ENCODE measurements around the gene PRM2.

DNA sequence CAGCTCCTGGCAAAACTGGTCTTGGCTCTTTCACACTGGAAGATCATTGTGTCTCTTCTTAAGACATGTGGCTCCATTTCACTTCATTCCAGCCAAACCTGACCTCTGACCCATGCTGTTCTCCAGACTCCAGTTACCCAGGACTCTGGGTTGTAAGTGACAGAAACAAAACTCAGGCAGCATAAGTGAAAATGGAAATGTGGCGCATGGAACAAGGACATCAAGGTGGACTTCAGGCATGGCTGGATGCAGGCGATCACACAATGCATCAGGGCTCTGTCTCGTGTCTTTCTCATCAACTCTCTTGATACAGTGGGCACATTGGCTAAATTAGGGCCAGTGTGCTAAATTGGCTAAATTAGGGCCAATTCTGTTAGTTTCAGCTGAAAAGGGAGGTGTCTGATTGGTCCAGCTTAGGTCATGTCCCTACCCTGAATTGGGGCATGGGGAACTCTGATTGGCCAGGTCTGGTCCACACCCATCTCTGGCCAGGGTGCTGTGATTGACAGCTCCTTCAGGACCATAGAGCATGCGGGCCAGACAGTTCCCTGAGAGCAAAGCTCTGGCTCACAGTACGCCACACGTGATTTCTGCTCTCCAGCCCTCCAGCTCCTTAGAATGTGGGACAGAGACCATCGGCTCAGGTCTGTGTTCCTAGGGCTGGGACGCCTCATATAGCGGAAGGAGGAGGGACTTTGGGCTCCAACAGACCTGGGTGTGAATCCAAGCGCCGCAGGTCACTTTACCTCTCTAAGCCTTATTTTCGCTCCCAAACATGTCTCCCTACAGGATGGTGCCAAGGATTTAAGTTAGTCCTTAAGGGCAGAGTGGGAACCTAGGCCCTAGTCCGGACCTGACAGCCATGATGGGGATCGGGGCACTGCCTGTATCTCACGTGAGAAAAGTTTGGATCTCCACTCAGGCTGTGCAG lies 37.7 kb downstream of the PRM2 start:
- TF ChIP-seq, protein P1, sequence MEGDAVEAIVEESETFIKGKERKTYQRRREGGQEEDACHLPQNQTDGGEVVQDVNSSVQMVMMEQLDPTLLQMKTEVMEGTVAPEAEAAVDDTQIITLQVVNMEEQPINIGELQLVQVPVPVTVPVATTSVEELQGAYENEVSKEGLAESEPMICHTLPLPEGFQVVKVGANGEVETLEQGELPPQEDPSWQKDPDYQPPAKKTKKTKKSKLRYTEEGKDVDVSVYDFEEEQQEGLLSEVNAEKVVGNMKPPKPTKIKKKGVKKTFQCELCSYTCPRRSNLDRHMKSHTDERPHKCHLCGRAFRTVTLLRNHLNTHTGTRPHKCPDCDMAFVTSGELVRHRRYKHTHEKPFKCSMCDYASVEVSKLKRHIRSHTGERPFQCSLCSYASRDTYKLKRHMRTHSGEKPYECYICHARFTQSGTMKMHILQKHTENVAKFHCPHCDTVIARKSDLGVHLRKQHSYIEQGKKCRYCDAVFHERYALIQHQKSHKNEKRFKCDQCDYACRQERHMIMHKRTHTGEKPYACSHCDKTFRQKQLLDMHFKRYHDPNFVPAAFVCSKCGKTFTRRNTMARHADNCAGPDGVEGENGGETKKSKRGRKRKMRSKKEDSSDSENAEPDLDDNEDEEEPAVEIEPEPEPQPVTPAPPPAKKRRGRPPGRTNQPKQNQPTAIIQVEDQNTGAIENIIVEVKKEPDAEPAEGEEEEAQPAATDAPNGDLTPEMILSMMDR (IDR thresholded peaks at IDR 0.05; ENCODE audit: insufficient read depth, low read length, poor library complexity, severe bottlenecking), result no peak
- no peak for TF ChIP-seq EZH2phosphoT487 (conservative IDR thresholded peaks at IDR 0.05; ENCODE audit: low read length)
